NT2/D1 (cell line): Measurements from ENCODE around the gene PTPN20.
A peak's percentile ranks its signal among the peaks of the same experiment; 100 is the strongest.
"Not testable (repeated sequence)": the region's sequence is repeated elsewhere in the genome, so short reads cannot be mapped to it uniquely, and the experiment has no call there.

Experiments used
- DNase-seq: peaks from one replicate; pipeline ENCODE4 v3.0.0-alpha.2; 2011; ENCODE audit warnings: low read depth, low spot score
- H3K27me3 ChIP-seq: 2 replicates; pipeline ENCODE4 v1.6.0; 2011; ENCODE audit warnings: mild to moderate bottlenecking; ENCODE audit not compliant: insufficient read length, insufficient read depth
- H3K36me3 ChIP-seq: 2 replicates; pipeline ENCODE4 v1.6.1; 2011; ENCODE audit warnings: mild to moderate bottlenecking, low read length, mixed read lengths; ENCODE audit not compliant: insufficient read depth, insufficient read length
- H3K4me1 ChIP-seq: 2 replicates; pipeline ENCODE4 v1.5.1; 2011; ENCODE audit not compliant: insufficient read depth, insufficient read length
- H3K4me3 ChIP-seq: 2 replicates; pipeline ENCODE4 v1.5.1; 2011; ENCODE audit warnings: low read depth; ENCODE audit not compliant: insufficient read length
- H3K9ac ChIP-seq: 2 replicates; pipeline ENCODE4 v1.6.0; 2011; ENCODE audit warnings: low read depth; ENCODE audit not compliant: insufficient read length
- H3K9me3 ChIP-seq: 2 replicates; pipeline ENCODE4 v1.5.1; 2011; ENCODE audit warnings: mild to moderate bottlenecking, low read length; ENCODE audit not compliant: insufficient read depth
- SUZ12 ChIP-seq: IDR thresholded peaks from 2 replicates; pipeline ENCODE4 v1.6.1; 2011; ENCODE audit not compliant: insufficient read length, insufficient read depth; ENCODE audit errors: extremely low read depth
- YY1 ChIP-seq: IDR thresholded peaks from 2 replicates; pipeline ENCODE4 v1.6.1; 2011; ENCODE audit not compliant: insufficient read length, insufficient read depth
- ZNF274 ChIP-seq: IDR thresholded peaks from 2 replicates; pipeline ENCODE4 v1.6.1; 2011; ENCODE audit warnings: mild to moderate bottlenecking, low read depth, low read length

PTPN20 gene

DNA sequence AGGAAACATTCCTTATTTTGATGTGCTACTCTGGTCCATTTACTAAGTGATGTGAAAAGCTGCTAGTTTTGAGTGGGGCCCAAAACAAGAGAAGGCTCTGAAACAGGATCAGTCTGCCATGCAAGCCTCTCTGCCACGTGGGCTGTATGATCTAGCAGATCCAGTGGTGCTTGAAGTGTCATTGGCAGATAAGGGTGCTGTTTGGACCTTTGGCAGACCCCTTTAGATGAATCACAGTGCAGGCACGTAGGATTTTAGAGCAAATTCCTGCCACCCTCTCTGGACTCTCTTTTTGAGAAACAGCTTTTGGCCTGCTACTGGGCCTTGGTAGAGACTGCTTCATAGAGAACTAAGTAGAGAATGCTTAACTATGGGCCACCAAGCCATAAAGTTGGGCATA lies 69.0 kb downstream of the PTPN20 start:
- not testable (repeated sequence) for H3K4me3 ChIP-seq, H3K36me3 ChIP-seq, H3K4me1 ChIP-seq, H3K27me3 ChIP-seq, H3K9me3 ChIP-seq, DNase-seq, H3K9ac ChIP-seq

- H3K36me3 ChIP-seq, H3K4me1 ChIP-seq, H3K9me3 ChIP-seq, DNase-seq, H3K4me3 ChIP-seq, H3K27me3 ChIP-seq, H3K9ac ChIP-seq: not testable (repeated sequence)
Measured at GRCh38 chr10:46987233-46987924, 76.2 kb downstream of the PTPN20 start.

GRCh38 chr10:46992803-46993561 lies 81.8 kb downstream of the PTPN20 start:
- Histone ChIP-seq H3K36me3 (no peaks in the 10 kb centered on the region), H3K4me3 (no peak overlapping the region), H3K27me3 (no peaks in the 10 kb centered on the region), H3K9ac (peak overlapping the region; percentile 10), H3K4me1 (no peaks in the 10 kb centered on the region), H3K9me3 (peaks cover 9% of the 10 kb centered on the region; the same call in 1 of the 2 replicates)
- TF ChIP-seq SUZ12 (no peak), YY1 (no peak), ZNF274 (no peak)
- DNase-seq, result no peak

GRCh38 chr10:46995234-46995633 lies 84.0 kb downstream of the PTPN20 start:
- Histone ChIP-seq H3K36me3 (no peaks in the 10 kb centered on the region), H3K27me3 (no peaks in the 10 kb centered on the region), H3K4me3 (no peak overlapping the region), H3K9ac (no peak overlapping the region), H3K9me3 (peaks cover 14% of the 10 kb centered on the region; the same call in 1 of the 2 replicates), H3K4me1 (no peaks in the 10 kb centered on the region)
- no peak for DNase-seq
- TF ChIP-seq YY1 (no peak), SUZ12 (no peak), ZNF274 (no peak)

GRCh38 chr10:46998192-46998591 lies 87.0 kb downstream of the PTPN20 start:
- H3K27me3 ChIP-seq, result no peaks in the 10 kb centered on the region
- TF ChIP-seq ZNF274 (no peak), SUZ12 (no peak), YY1 (no peak)
- no peaks in the 10 kb centered on the region for H3K4me1 ChIP-seq
- no peak overlapping the region for H3K4me3 ChIP-seq
- H3K36me3 ChIP-seq, result no peaks in the 10 kb centered on the region
- no peak overlapping the region for H3K9ac ChIP-seq
- DNase-seq, result no peak
- peaks cover 14% of the 10 kb centered on the region; the same call in 1 of the 2 replicates for H3K9me3 ChIP-seq

DNA sequence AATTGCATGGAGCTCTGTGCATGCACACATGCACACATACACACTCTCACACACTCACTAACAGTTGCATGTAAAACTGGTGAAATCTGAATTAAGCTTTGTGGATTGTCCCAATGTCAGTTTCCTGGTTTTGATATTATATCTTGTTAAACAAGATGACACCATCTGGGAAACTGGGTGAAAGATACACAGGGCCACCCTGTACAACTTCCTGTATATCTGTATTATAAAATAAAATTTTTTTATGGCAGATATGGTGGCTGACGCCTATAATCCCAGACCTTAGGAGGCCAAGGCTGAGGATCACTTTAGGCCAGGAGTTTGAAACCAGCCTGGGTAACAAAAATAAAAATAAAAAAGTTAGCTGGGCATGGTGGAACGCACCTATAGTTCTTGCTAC lies 87.4 kb downstream of the PTPN20 start:
- Histone ChIP-seq H3K4me1 (no peaks in the 10 kb centered on the region), H3K36me3 (no peaks in the 10 kb centered on the region), H3K27me3 (no peaks in the 10 kb centered on the region), H3K4me3 (no peak overlapping the region), H3K9me3 (peaks cover 14% of the 10 kb centered on the region; the same call in 1 of the 2 replicates), H3K9ac (no peak overlapping the region)
- TF ChIP-seq ZNF274, result no peak
- no peak for TF ChIP-seq SUZ12
- no peak for TF ChIP-seq YY1
- no peak for DNase-seq

DNA sequence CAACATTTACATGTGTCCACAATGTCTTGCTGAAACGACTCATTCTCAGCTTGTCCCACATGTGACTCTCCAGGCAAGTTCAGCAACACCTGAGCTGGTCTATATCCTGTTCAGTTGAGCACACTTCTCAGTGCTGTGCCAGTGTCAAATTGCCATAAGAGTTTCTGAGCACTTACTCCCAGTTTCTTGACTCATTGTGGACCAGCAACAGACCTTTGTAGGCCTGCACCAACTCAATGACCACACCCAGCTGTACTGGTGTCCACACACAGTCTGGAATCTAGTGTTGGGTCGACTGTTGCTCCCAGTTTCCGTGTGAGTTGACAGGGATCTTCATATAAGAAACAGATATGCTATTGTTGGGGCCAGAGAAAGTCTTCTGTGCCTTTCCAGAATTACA lies 88.0 kb downstream of the PTPN20 start:
- Histone ChIP-seq H3K27me3 (no peaks in the 10 kb centered on the region), H3K4me3 (no peak overlapping the region), H3K36me3 (no peaks in the 10 kb centered on the region), H3K9me3 (peaks cover 14% of the 10 kb centered on the region; the same call in 1 of the 2 replicates), H3K9ac (no peak overlapping the region), H3K4me1 (no peaks in the 10 kb centered on the region)
- TF ChIP-seq YY1 (no peak), SUZ12 (no peak), ZNF274 (no peak)
- no peak for DNase-seq

DNA sequence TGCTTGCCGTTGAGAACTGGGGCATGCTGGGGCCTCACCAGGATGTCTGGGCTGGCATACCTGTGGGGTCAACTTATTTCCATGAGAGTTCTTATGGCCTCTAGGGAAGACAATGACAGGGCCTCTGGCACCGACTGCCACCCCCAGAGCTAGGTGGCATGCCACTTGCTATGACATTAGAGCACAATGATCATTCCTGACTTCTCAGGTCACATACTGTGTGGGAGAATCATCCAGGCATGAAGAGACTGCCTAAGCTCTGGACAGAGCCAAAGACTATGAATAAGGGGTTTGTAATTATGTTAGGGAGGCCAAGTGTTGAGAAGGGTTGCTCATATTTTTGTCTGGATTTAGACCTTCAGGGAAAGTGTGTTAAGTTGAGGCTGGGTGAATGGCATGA lies 97.5 kb downstream of the PTPN20 start:
- TF ChIP-seq ZNF274, result no peak
- no peak for TF ChIP-seq YY1
- TF ChIP-seq SUZ12, result no peak
- H3K9me3 ChIP-seq, result no peaks in the 10 kb centered on the region
- no peak overlapping the region for H3K9ac ChIP-seq
- no peaks in the 10 kb centered on the region for H3K36me3 ChIP-seq
- H3K4me1 ChIP-seq, result no peaks in the 10 kb centered on the region
- no peak for DNase-seq
- no peak overlapping the region for H3K4me3 ChIP-seq
- H3K27me3 ChIP-seq, result no peaks in the 10 kb centered on the region
